Measurements from ENCODE around the gene ZRANB3.
"Not testable (repeated sequence)": the region's sequence is repeated elsewhere in the genome, so short reads cannot be mapped to it uniquely, and the experiment has no call there.

ZRANB3 gene

DNA sequence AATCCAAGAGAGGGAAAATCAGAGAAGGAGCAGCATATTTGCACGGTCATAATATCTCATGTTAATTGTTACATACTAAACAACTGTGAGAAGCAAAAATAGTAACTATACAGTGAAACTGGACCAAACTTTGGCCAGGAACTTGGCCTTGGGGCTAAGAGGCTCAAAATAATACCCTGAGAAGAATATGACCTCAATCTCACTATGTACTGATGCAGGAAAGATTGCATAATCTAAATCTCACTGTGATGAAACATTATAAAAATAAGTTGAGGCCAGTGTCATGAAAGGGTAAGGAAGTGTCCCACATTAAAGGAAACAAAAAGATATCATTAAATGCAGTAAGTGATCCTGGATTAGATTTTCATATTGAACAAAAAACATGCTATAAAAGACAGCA, 36.5 kb downstream of the ZRANB3 start:
- in situ Hi-C loops (cut with HindIII; ENCODE audit: low sequenced_read_pairs) = no loop called here

GRCh38 chr2:135490376-135490775, 40.6 kb downstream of the ZRANB3 start:
- in situ Hi-C loops (cut with HindIII; ENCODE audit: low sequenced_read_pairs) = no loop called here

DNA sequence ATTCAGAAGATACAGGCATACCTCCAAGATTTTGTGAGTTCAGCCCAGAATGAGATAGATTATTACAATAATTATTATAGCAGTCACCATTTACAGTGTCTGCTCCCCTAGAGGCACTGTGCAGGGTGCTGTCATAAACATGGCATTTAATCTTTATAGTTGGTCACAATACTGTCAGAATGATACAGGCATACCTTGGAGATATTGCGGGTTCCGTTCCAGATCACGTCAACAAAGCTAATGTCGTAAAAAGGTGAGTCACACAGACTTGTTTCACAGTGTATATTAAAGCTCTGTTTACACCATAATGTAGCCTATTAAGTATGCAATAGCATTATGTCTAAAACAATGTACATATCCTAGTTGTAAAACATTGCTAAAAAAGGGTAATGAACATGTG, 45.6 kb downstream of the ZRANB3 start:
- in situ Hi-C loops (cut with HindIII; ENCODE audit: low sequenced_read_pairs) = no loop called here

DNA sequence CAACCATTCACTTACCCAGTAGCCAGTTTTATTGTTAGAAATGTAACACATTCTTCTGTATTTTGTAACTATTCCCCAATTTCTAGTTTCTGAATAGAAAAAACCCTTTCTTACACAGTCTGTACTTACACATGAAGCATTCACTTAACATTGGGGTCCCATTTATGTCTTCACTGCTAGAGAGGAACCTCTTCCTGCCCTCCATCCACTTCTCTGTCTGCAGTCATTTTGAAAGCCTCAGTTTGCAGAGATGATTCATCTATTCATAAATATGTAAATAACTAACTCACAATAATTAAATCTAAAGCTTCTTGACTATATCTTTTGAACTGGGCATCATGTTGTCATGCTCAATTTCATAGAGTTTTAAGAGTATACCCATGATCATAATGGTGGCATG, 55.9 kb downstream of the ZRANB3 start:
- in situ Hi-C loops (cut with HindIII; ENCODE audit: low sequenced_read_pairs) = no loop called here

- in situ Hi-C loops (cut with HindIII; ENCODE audit: low sequenced_read_pairs) = loop anchor here (5.0 to 25.0 kb wide), 2 partner anchors 229 to 436 kb away; partner anchors contain the start of gene MAP3K19
Measured at GRCh38 chr2:135473567-135473966, 57.5 kb downstream of the ZRANB3 start.

- in situ Hi-C loops (cut with HindIII; ENCODE audit: low sequenced_read_pairs) = loop anchor here (5.0 to 25.0 kb wide), 2 partner anchors 231 to 434 kb away; partner anchors contain the start of gene MAP3K19
Measured at GRCh38 chr2:135471106-135471505, 59.9 kb downstream of the ZRANB3 start.

DNA sequence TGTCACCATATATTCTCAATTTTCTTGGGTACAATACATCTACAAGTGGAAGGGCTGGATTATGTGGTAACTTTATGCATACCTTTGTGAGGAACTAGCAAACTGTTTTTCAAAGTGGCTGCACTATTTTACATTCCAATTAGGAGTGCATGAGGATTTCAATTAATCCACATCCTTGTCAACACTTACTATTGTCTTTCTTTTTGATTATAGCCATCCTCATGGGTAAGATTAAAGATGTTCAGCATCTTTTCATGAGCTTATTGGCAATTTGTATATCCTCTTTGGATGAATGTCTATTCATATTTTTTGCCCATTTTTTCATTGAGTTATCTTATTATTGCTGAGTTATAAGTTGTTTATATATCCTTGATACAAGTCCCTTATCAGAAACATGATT, 73.7 kb downstream of the ZRANB3 start:
- in situ Hi-C loops (cut with HindIII; ENCODE audit: low sequenced_read_pairs) = loop anchor here (25.0 kb wide), 1 partner anchor 420 kb away; the partner anchor contains the start of gene MAP3K19

GRCh38 chr2:135456835-135457234, 74.2 kb downstream of the ZRANB3 start:
- in situ Hi-C loops (cut with HindIII; ENCODE audit: low sequenced_read_pairs) = loop anchor here (25.0 kb wide), 1 partner anchor 420 kb away; the partner anchor contains the start of gene MAP3K19

GRCh38 chr2:135456431-135456830, 74.6 kb downstream of the ZRANB3 start:
- in situ Hi-C loops (cut with HindIII; ENCODE audit: low sequenced_read_pairs) = loop anchor here (25.0 kb wide), 1 partner anchor 419 kb away; the partner anchor contains the start of gene MAP3K19

DNA sequence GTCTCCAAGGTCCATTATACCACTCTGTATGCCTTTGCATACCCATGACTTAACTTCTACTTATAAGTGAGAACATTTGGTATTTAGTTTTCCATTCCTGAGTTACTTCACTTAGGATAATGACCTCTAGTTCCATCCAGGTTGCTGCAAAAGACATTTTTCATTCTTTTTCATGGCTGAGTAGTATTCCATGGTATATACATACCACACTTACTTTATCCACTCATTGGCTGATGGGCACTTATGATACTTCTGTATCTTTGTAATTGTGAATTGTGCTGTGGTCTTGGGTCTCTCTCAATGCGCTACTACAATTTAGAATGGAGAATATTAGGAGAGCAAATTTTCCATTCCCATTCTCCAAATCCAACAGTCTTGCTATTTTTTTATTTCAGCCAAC, 76.4 kb downstream of the ZRANB3 start:
- in situ Hi-C loops (cut with HindIII; ENCODE audit: low sequenced_read_pairs) = loop anchor here (25.0 kb wide), 1 partner anchor 417 kb away; the partner anchor contains the start of gene MAP3K19

DNA sequence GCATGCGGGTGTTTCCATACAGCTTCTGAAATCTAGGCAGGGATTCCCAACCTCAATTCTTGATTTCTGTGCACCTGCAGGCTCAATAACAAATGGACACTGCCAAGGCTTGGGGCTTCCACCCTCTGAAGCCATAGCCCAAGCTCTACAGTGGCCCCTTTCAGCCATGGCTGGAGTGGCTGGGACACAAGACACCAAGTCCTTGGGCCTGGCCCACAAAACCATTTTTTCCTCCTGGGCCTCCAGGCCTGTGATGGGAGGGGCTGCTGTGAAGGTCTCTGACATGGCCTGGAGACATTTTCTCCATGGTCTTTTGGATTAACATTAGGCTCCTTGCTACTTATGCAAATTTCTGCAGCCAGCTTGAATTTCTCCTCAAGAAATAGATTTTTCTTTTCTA, 78.0 kb downstream of the ZRANB3 start:
- in situ Hi-C loops (cut with HindIII; ENCODE audit: low sequenced_read_pairs) = loop anchor here (25.0 kb wide), 1 partner anchor 416 kb away; the partner anchor contains the start of gene MAP3K19

- in situ Hi-C loops (cut with HindIII; ENCODE audit: low sequenced_read_pairs) = loop anchor here (25.0 kb wide), 1 partner anchor 415 kb away; the partner anchor contains the start of gene MAP3K19
Measured at GRCh38 chr2:135451966-135452365, 79.1 kb downstream of the ZRANB3 start.

DNA sequence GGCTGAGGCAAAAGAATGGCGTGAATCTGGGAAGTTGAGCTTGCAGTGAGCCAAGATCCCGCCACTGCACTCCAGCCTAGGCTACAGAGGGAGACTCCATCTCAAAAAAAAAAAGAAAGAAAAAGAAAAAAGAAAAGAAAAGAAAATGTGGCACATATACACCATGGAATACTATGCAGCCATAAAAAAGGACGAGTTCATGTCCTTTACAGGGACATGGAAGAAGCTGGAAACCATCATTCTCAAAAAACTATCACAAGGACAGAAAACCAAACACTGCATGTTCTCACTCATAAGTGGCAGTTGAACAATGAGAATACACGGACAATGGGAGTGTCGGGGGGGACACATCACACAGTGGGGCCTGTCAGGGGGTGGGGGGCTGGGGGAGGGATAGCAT, 88.0 kb downstream of the ZRANB3 start:
- in situ Hi-C loops (cut with HindIII; ENCODE audit: low sequenced_read_pairs) = not testable (repeated sequence)

DNA sequence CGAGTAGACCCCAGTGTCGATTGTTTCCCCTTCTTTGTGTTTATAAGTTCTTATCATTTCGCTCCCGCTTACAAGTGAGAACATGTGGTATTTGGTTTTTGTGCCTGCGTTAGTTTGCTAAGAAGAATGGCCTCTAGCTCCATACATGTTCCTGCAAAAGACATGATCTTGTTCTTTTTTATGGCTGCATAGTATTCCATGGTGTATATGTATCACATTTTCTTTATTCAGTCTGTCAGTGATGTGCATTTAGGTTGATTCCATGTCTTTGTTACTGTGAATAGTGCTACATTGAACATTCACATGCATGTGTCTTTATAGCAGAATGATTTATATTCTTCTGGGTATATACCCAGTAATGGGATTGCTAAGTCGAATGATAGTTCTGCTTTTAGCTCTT, 95.9 kb downstream of the ZRANB3 start:
- in situ Hi-C loops (cut with HindIII; ENCODE audit: low sequenced_read_pairs) = not testable (repeated sequence)

DNA sequence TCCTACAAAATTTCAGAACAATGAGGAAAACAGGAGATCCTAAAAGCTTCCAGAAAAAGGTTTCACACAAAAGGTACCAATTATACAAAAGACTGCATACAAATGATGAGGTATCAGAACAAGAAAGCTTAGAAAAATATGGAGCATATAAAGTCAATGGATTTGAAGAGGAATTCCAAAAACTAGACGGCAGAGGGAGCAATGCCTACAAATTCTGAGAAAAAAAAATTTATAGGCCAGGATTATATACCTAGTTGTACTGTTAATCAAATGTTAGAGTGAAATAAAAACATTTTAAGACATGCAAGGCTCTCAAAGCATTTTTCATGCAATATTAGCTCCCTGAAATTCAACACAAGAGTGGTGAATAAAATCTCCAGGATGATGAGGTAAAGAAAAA, 106.2 kb downstream of the ZRANB3 start:
- in situ Hi-C loops (cut with HindIII; ENCODE audit: low sequenced_read_pairs) = no loop called here

DNA sequence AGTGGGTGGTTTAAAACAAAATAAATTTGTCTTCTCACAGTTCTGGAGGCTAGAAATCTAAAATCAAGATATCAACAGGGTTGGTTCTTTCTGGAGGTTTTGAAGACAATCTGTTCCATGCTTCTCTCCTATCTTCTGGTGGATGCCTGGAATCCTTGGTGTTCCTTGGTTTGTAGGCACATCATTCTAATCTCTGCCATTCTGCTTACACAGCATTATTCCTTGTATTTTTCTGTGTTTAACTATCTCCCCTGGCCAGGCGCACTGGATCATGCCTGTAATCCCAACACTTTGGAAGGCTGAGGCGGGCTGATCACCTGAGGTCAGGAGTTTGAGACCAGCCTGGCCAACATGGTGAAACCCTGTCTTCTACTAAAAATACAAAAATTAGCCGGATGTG, 108.1 kb downstream of the ZRANB3 start:
- in situ Hi-C loops (cut with HindIII; ENCODE audit: low sequenced_read_pairs) = no loop called here

DNA sequence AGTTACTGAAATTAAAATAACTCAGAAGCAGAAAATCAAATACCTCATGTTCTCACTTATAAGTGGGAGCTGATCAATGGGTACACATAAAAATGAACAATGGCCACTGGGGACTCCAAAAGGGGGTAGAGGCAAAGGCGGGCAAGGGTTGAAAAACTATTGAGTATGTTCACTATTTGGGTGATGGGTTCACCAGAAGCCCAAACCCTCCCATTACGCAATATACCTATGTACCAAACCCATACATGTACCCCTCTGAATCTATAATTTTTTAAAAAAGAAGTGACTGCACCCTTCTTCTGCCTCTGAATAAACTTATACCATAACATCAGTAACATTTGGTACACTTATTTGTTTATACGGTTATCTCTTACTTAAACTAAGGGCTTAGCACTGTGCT, 119.4 kb downstream of the ZRANB3 start:
- in situ Hi-C loops (cut with HindIII; ENCODE audit: low sequenced_read_pairs) = no loop called here

DNA sequence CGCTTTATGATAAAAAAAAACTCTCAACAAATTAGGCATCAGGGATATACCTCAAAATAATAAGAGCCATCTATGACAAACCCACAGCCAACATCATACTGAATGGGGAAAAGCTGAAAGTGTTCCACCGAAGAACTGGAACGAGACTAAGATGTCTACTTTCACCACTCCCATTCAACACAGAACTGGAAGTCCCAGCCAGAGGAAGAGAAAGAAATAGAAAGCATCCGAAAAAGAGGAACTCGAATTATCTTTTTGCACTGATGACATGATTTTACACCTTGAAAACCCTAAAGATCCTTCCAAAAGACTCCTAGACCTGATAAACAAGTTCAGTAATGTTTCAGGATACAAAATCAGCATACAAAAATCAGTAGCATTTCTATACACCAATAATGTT, 121.6 kb downstream of the ZRANB3 start:
- in situ Hi-C loops (cut with HindIII; ENCODE audit: low sequenced_read_pairs) = no loop called here

- in situ Hi-C loops (cut with HindIII; ENCODE audit: low sequenced_read_pairs) = not testable (repeated sequence)
Measured at GRCh38 chr2:135396259-135396658, 134.8 kb downstream of the ZRANB3 start.

GRCh38 chr2:135386993-135387392, 144.0 kb downstream of the ZRANB3 start:
- in situ Hi-C loops (cut with HindIII; ENCODE audit: low sequenced_read_pairs) = no loop called here

DNA sequence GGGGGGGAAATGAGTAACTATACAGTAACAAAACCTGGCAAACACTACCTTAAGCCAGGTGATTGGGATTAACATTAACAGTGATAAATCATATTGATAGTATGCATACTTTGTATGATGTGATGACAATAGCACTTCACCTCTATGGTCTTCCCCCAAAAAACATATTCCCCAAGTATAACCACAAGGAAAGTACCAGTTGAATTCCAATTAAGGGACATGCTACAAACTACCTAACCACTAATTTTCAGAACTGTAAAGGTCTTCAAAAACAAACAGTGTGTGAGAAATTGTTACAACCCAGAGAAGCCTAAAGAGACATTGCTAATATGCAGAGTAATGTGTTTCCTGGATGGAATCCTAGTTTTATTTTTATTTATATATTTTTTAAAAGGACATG, 152.4 kb downstream of the ZRANB3 start:
- in situ Hi-C loops (cut with HindIII; ENCODE audit: low sequenced_read_pairs) = no loop called here

DNA sequence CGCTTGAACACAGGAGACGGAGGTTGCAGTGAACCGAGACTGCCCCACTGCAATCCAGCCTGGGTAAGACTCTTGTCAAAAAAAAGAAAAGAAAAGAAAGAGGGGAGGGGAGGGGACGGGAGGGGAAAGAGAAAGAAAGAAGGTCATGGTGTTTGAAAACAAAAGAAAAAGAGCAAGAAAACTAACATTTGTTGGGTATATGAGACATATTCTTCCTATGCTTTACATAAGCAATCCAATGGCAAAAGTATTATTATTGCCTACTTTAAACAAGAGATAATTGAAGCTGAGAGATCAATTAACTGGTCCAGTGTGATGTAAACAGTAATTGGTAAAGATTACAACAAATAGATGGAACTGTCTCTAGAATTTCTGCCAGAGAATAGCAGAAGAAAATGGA, 157.3 kb downstream of the ZRANB3 start:
- in situ Hi-C loops (cut with HindIII; ENCODE audit: low sequenced_read_pairs) = no loop called here

- in situ Hi-C loops (cut with HindIII; ENCODE audit: low sequenced_read_pairs) = no loop called here
Measured at GRCh38 chr2:135349941-135350340, 181.1 kb downstream of the ZRANB3 start.
